HG03139 (cell line): ENCODE results near the gene DLD.
"Not testable (repeated sequence)": the region's sequence is repeated elsewhere in the genome, so short reads cannot be mapped to it uniquely, and the experiment has no call there.

ENCODE experiments used
- ATAC-seq: cut with Tn5 transposase; IDR thresholded peaks from one replicate; pipeline ENCODE4 v1.9.1; 2021; ENCODE audit not compliant: unreplicated experiment

Gene DLD, protein sequence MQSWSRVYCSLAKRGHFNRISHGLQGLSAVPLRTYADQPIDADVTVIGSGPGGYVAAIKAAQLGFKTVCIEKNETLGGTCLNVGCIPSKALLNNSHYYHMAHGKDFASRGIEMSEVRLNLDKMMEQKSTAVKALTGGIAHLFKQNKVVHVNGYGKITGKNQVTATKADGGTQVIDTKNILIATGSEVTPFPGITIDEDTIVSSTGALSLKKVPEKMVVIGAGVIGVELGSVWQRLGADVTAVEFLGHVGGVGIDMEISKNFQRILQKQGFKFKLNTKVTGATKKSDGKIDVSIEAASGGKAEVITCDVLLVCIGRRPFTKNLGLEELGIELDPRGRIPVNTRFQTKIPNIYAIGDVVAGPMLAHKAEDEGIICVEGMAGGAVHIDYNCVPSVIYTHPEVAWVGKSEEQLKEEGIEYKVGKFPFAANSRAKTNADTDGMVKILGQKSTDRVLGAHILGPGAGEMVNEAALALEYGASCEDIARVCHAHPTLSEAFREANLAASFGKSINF

DNA sequence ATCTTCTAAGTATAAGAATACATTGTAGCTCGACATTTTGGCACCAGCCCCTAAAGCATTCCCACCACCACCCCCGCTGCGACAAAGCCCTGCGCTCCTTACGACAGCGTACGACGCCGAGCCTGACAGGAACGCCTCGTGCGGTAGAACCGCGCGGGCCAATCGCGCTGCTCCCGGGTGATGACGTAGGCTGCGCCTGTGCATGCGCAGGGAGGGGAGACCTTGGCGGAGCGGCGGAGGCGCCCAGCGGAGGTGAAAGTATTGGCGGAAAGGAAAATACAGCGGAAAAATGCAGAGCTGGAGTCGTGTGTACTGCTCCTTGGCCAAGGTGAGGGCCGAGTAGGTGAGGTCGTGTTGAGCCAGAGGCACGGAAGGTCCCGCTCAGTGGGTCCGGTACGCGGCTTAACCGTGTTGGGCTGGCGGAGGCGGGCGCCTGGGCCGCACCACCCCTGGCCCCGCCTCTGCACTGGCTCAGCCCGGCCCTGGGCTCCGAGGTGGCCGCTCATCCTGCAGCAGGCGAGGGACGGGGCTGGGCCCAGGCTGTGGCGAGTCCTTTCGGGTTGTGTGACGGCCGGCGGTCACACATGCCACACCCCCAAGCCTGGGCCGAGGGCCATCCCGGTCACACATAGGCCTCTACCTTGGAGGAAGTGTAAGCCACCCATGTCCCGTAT is at the start of gene DLD:
Gene DLD, plus strand, starts transcription at position 222 of the 674 bp plus-strand sequence. Its CDS starts 68 bp downstream, at position 290.
- ATAC-seq: peak; percentile 98

DNA sequence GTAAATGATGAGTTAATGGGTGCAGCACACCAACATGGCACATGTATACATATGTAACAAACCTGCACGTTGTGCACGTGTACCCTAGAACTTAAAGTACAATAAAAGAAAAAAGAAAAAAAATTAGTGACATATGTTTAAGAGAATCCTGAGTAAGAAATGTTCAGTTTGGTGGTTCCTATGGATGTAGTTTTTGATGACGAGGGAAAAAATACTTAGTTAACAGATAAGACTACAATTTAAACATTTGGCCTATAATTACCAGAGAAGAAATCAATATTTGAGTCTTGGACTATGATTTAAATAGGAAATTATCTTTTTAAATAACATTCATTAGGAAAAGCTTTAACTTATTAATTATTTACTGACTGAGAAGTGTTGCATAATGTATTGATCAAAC is 48.8 kb upstream of the DLD start:
- ATAC-seq: no peak

DNA sequence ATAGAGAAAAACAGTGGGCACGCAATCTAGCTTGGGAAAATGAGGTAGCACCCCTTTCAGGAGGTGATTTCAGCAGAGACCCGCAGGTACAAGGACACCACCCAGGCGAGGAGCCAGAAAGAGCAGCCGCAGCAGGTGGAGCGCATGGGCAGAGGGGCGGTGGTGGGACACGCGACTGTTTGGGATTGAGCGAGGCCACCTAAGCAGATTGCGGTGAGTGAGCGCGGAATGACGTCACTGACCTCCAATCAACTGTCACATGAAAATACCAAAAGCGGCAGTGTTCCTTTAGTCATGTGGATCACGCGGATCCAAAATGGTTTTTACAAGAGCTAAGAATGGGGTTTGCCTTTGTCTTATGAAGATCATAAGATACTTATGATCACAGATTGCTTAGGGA is 47.8 kb upstream of the DLD start:
- no peak for ATAC-seq

DNA sequence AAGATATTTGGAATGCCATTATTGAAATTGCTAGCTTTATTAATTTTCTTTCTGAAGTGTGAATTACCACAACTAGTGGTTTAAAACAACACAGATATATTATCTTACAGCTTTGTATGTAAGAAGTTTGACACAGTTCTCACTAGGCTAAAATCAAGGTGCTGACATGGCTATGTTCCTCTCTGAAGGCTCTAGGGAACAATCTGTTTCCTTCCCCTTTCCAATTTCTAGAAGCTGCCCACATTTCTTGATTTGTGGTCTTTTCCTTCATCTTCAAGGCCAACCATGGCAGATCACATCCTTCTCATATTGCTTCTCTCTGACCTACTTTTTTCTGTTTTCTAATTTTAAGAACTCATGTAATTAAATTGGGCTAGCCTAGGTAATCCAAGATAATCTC is 44.7 kb upstream of the DLD start:
- ATAC-seq: no peak

DNA sequence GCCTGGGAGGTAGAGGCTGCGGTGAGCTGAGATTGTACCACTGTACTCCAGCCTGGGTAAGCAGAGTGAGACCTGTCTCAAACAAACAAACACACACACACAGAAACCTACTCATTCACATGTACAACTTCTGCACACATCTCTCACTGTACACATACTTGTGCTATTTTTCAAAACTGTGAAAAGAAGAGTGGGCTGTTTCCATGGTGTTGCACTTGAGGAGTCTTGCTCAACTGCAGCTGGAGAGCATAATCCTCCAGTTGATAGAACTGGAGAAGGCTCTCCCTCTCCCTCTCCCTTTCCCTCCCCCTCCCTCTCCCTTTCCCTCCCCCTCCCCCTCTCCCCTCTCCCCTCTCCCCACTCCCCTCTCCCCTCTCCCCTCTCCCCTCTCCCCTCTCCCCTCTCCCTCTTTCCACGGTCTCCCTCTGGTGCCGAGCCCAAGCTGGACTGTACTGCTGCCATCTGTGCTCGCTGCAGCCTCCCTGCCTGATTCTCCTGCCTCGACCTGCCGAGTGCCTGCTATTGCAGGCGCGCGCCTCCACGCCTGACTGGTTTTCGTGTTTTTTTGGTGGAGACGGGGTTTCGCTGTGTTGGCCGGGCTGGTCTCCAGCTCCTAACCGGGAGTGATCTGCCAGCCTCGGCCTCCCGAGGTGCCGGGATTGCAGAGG is 43.7 kb upstream of the DLD start:
- no peak for ATAC-seq

DNA sequence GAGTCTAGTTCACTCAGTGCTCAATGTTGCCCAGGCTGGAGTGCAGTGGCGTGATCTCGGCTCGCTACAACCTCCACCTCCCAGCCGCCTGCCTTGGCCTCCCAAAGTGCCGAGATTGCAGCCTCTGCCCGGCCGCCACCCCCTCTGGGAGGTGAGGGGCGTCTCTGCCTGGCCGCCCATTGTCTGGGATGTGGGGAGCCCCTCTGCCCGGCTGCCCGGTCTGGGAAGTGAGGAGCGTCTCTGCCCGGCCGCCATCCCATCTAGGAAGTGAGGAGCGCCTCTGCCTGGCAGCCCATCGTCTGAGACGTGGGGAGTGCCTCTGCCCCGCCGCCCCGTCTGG is 43.2 kb upstream of the DLD start:
- not testable (repeated sequence) for ATAC-seq

DNA sequence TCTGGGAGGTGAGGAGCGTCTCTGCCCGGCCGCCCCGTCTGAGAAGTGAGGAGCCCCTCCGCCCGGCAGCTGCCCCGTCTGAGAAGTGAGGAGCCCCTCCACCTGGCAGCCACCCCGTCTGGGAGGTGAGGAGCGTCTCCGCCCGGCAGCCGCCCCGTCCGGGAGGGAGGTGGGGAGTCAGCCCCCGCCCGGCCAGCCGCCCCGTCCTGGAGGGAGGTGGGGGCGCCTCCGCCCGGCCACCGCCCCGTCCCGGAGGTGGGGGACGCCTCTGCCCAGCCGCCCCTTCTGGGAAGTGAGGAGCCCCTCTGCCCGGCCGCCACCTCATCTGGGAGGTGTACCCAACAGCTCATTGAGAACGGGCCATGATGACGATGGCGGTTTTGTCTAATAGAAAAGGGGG is 42.8 kb upstream of the DLD start:
- not testable (repeated sequence) for ATAC-seq

DNA sequence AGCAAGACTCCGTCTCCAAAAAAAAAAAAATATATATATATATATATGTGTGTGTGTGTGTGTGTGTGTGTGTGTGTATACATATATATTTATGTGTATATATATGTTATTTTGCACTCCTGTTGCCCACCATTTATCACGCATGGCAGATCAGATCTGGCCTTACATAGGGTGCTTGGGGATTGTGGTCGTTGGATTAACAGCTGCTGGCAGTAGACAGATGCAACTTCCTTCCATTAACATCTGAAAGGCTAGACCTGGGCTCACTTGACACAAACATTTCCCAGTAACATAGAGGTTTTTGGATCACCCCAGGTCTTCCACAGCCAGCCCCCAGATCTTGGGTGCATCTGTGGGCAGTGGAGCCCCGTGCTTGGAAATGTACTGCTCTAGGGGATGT is 40.8 kb upstream of the DLD start:
- no peak for ATAC-seq

DNA sequence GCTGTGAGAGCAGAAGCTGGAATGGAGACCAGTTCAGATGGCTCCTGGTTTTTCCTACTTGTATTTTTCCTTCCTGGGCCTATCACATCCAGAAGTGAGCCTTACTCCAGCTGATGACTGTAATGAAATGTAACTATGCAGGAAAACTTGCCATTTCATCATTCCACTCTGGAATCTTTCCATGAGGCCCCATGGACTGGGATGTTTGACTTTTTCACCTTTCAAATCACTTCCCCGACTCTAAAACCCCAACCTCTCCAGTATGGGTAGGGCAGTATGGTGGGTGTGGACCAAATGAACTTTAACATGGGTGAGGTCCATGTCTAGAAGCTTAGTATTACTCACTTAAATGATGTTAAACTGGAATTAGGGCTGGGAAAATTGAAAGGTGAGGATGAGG is 40.3 kb upstream of the DLD start:
- ATAC-seq: no peak

DNA sequence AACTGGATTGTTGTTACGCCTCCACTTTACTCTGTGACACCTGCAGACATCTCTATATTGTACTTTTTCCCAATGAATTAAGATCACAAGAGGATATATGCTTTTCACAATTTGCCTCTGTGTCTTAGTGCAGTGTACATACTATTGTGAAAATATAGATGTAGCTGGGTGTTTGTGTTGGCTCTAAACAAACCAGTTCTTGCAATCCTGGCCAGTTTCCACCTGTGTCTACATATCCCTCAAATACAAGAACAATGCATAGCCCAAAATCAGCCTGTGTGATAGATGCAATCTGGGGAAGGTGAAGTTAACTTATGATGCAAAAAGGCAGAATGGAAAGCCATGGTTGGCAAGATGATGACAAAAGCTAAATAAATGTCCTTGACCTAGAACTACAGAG is 36.5 kb upstream of the DLD start:
- ATAC-seq: no peak

DNA sequence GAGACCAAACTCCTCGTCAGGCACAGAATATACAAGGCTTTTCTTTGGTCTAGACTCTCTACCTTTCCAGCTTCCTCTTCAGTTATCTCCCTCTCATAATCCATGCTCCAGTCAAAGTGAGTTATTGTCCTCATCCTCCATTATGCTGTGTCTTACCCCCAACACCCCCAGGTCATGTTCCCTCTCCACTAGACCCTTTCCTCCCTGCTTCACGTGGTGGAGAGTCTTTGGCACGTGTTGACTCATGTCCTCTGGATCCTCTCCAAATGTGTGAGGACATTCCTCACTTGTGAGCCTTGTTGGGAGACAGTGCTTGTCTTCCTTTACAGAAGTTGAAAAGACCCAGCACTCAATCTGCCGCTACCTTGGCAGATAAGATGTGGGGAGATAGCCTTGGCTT is 36.0 kb upstream of the DLD start:
- no peak for ATAC-seq

DNA sequence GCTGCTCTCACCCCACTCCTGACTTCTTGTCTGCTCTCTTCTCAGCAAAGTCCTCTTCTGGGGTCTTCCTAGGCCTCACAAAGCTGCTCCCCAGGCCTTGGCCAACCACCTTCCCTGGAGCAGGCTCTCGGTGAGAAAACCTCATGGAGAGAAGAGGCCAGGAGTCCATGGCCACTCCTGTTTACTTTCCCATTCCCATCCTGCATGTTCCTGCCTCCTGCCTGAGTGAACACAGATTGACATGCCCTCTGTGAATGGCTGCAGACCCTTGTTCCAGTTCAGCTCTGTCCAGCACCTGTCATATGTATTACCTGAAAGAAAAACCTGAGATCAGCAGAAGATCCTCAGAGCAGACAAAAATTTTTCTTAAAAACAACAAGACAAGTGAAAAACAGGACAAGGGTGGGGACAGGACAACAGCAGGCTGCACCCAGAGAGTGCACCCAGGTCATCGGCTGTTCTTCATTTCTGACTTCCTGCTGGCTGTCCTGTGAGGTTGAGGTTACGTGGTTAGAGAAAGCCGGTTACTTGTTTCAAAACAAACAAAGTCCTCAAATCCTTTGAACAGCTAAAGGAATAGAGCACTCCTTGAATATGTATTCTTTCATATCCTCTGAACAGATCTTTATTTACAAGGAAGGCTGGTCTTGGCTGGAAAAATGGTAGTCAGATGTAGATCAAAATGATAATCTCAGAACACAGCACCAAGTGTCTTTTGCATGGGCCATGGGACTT is 34.0 kb upstream of the DLD start:
- peak; percentile 71 for ATAC-seq

DNA sequence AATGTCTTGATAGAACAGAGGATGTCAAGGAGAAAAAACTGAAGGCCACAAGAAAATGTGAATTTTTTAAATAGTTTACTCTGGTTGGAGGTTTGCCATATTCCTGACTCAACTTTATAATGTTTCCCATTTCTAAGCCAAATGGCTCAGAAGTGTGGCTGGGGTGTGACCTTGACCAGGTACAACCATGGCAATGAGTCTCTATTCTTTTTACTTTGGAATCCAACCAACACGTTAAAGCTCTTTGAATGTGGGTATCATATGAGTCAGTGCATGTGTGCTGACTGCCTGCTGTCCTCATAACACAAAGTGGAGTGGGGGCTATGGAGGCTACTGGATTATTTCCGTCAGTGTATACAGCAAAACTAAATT is 33.5 kb upstream of the DLD start:
- ATAC-seq: no peak

DNA sequence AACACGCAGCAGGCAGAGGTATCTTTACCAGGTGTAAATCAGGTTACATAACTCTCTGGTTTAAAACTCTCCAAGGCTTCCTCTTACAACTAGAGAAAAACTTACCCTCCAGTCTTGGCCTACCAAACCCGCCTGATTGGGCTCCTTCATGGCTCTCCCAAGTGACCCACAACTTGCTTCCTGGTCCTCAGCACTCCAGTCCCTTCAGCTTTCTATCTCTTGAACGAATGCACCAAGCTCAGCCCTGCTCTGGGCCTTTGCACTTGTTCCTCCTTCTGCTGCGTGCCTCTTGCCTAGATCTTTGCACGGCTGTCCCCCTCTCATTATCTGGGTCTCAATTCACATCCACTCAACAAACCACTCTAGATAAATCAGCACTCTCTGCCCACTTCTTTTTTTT is 32.7 kb upstream of the DLD start:
- ATAC-seq: no peak

DNA sequence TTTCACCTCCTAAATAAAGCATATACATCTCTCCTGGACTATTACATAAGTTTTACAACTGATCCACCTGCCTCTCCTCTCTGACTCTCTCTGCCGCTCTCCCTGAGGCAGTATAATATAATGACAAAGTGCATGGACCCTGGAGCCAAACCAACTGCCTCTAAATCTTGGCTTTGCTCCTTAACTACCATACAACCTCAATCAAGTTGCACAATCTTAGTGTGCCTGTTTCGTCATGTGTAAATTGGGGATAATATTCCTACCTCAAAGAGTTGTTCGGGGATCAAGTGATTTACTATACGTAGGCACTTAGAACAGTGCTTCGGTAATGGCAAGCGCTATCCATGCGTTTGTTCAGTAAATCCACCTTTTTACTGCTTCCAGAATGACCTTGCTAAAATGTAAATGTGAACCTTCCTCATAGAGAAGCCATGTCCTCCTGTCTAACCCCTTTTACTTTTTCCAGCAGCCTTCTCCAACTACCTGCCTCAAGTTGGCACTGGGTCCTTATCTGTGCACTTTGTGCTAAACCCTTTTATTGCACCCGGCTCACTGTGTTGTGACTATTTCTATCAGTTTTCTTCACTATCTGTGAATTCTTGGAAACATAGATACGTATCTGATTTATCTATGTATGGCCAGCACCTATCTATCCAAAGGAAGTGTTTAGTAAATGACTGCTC is 30.6 kb upstream of the DLD start:
- ATAC-seq: no peak

DNA sequence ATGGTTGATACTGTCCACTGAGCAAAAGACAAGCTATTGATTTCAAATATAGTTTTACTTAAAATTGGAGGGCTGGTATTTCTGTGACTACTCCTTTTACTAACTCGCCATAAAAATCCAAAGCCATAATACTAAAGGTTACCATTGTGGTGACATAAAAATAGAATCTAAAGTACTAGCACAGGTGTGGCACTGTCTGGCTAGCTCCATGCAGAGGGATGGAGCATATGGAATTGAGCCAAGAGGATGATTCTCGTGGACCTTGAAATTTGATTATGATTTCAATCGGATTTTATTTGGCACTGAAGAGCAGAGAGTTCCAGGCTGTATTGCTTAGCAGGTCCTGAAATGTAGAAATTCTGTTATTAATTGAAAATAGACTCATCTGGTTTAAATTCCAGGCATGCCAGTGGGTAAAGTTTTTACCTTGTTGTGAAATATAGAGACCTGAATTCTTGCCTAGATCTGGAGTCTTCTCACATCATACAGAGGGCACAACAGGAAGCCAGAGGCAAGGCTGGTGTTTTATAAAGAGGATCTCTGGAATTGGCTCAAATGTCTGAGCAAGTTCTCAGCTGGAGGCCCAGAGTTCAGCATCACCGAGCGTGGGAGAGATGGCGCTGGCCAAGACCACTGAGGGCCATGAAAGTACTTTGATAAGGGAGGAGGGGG is 29.9 kb upstream of the DLD start:
- ATAC-seq: no peak

DNA sequence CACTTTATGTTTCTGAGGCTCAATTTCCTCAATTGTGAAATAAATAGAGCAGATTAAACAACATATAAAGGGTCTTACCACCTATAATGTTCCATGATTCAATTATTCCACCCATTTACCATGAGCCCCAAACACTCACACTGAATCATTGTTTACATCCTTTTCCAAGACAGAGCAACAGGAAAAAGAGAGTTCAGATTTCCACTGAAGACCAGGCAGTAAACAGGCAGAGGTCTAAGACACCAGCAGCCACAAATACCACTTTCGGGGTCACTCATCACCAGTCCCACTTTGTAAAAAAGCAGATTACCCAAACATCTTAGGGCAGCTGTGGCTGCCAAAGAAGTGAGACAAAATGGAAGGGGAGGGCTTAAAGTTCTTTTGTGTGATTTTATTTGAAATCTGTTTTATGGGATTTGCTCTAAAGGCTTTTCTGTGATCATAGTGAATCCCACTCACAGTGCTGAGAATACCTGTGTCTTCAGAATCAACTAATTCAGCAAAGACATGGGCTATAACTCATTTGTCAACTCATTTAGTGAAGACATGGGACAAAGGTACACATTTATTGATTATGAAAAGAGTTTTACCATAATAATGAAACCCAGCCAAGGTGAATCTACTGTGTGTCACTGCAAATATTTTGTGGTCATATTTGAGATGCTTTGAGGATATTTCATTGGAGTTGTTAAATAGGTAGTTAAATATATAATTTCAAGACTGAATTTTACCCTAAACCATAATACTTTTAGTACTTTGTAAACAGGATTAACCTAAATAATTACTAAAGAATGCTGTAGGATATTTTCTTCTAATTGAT is 24.8 kb upstream of the DLD start:
- ATAC-seq: no peak

DNA sequence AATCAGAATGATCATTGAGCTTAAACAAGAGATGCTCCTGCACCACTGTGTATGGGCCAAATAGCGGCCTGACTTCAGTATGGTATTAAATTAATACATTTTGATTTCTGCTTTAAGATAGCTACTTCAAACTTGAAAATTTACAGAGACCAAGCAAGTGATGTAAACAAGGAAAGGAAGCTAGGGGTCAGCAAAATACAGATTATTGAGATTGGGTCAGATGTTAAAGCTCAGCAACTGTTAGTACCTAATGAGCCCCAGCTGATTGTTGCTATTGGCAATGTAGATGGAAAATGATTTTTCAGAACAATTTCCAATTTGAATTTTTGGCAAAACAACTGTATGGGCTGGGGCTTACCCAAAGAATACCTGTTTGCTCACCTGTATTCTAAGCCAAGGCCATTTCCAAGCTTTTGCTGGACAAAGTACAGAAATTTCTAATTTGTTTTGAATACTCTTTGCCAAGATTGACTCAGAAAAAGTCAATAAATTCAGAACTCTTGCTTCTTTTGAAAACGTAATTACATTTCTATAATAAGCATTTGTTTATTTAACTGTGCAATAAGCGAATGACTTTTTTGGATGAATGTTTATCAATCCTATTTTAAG is 23.0 kb upstream of the DLD start:
- no peak for ATAC-seq

DNA sequence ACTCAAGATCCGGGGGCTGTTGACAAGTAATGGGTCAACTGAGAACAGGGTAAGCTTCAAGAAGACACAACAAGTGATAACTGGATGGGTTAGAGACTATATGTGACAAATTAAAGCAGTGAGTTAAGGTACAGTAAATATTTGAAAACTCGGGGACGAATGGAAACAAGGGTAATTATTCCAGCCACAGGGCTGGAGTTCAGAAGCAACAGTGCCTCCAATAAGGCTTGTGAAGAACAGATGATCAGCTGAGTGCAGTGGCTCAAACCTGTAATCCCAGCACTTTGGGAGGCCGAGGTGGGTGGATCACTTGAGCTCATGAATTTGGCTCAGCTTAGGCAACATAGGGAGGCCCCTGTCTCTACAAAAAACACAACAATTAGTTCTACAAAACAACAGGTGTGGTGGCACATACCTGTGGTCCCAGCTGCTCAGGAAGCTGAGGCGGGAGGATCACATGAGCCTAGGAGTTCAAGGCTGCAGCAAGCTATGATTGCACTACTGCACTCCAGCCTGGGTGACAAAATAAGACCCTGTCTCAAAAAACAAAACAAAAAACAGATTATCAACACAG is 20.5 kb upstream of the DLD start:
- ATAC-seq: no peak
